SK-N-SH (cell line): ENCODE measurements around the gene POU2F1.

Experiments
- CTCF ChIP-seq: fragments of 200-600 bp; sonication (generic); IDR thresholded peaks from 2 replicates; pipeline ENCODE4 v1.6.1; 2017; ENCODE audit warnings: antibody characterized with exemption, mild to moderate bottlenecking, moderate library complexity
- EP300 ChIP-seq, 2 experiments: IDR thresholded peaks; 2 replicates each; pipeline versions ENCODE4 v1.4.0 to v1.6.1; 2012; ENCODE audit warnings: borderline replicate concordance in 1 of 2, low read depth in 1 of 2, low read length in 1 of 2
- EZH2phosphoT487 ChIP-seq: fragments of 200-600 bp; sonication (generic); IDR thresholded peaks from 2 replicates; pipeline ENCODE4 v1.6.1; 2017; ENCODE audit warnings: low read depth, mixed run types, mild to moderate bottlenecking, antibody characterized with exemption, moderate library complexity, borderline replicate concordance
- FOXM1 ChIP-seq: IDR thresholded peaks from 2 replicates; pipeline ENCODE4 v1.4.0; 2012; ENCODE audit warnings: low read depth, mild to moderate bottlenecking
- GABPA ChIP-seq: IDR thresholded peaks from 2 replicates; pipeline ENCODE4 v1.4.0; 2012; ENCODE audit warnings: low read depth, mild to moderate bottlenecking
- MXI1 ChIP-seq: IDR thresholded peaks from 2 replicates; pipeline ENCODE4 v1.6.1; 2012; ENCODE audit warnings: mild to moderate bottlenecking, low read depth, low read length, improper control_type of control experiment
- REST ChIP-seq: IDR thresholded peaks from 2 replicates; pipeline ENCODE4 v1.6.1; 2012; ENCODE audit warnings: mild to moderate bottlenecking, low read depth, low read length, moderate library complexity
- TAF1 ChIP-seq: IDR thresholded peaks from 2 replicates; pipeline ENCODE4 v1.6.1; 2012; ENCODE audit warnings: low read depth, mild to moderate bottlenecking, low read length, moderate library complexity, borderline replicate concordance

DNA sequence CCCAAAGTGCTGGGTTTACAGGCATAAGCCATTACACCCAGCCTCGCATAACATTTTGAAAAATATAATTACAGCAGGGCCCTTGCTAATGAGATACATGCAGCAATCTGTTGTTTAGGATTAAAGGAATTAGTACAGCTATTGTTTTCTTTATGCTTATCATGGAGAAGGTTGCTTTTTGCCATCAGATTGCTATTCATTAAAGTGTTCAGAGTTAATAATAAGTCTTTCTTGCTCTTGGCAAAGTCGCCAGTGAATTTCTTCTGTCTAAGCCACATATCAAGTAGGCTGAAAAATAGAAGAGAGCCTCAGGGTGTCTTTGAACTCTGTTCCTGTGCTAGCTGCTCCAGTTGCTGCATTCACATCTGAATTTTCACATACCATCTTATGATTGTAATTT lies 144.1 kb downstream of the POU2F1 start:
- TF ChIP-seq CTCF: no peak
- no peak for TF ChIP-seq REST
- no peak for TF ChIP-seq MXI1
- no peak for TF ChIP-seq EZH2phosphoT487
- no peak for TF ChIP-seq TAF1
- TF ChIP-seq EP300 (IDR thresholded peaks at IDR 0.05; ENCODE audit: borderline replicate concordance in 1 of 2, low read depth in 1 of 2, low read length in 1 of 2): no peak
- no peak for TF ChIP-seq GABPA
- TF ChIP-seq FOXM1: no peak
